B cell (primary cell): ENCODE data around the gene GPR22. TPM values are rescaled to one million over a fixed set of nuclear protein-coding genes. Genes with fewer than 3 reads are reported as not detected.

Experiments used
- ATAC-seq: fragments of 200-7000 bp; cut with Tn5 transposase; one replicate; pipeline ENCODE4 v1.10.0; 2021; ENCODE audit warnings: low read depth, mild to moderate bottlenecking, moderate number of reproducible peaks, moderate library complexity
- CTCF ChIA-PET: fragments of 350-600 bp; sonication (Branson Sonifier 250); formaldehyde crosslinking; loops from one replicate; lab custom pipeline; 2021; ENCODE audit warnings: antibody characterized with exemption, inconsistent platforms; lab: Charles Lee
- POLR2A ChIA-PET: fragments of 350-600 bp; sonication (Branson Sonifier 250); formaldehyde crosslinking; loops from one replicate; lab custom pipeline; 2021; ENCODE audit warnings: antibody characterized with exemption; lab: Charles Lee
- DNase-seq: peaks from one replicate; pipeline ENCODE4 v3.0.0; 2013
- H2AFZ ChIP-seq: 2 replicates; pipeline ENCODE4 v1.6.1; 2012; ENCODE audit warnings: mild to moderate bottlenecking, low read depth, low read length; ENCODE audit not compliant: insufficient read depth, poor library complexity, severe bottlenecking
- H3K27ac ChIP-seq, 2 donors: 1 replicate in 1 of 2; 2 replicates in 1 of 2; pipeline ENCODE4 v1.5.1; 2012 to 2013; ENCODE audit warnings: low read length in 2 of 2, mild to moderate bottlenecking in 2 of 2, moderate library complexity in 1 of 2
- H3K27me3 ChIP-seq, 4 experiments: fragments of 200-600 bp in 1 of 4; sonication (generic) in 1 of 4; replicated peaks in 1 of 4; 1 replicate in 2 of 4; 2 replicates in 2 of 4; pipeline versions ENCODE4 v1.6.1 to v1.7.0; 2013 to 2016; ENCODE audit warnings: low read length in 3 of 4, mild to moderate bottlenecking in 2 of 4, mixed read lengths in 1 of 4, moderate library complexity in 1 of 4; ENCODE audit not compliant: insufficient read depth in 4 of 4, control insufficient read depth in 3 of 4; ENCODE audit errors: control extremely low read depth in 1 of 4
- H3K36me3 ChIP-seq, 2 experiments: replicated peaks in 1 of 2; 1 replicate in 1 of 2; 2 replicates in 1 of 2; pipeline versions ENCODE4 v1.6.1 to v1.7.1; 2013; ENCODE audit warnings: low read length in 1 of 2; ENCODE audit not compliant: insufficient read depth in 2 of 2, control insufficient read depth in 1 of 2; ENCODE audit errors: control extremely low read depth in 1 of 2, extremely low read depth in 1 of 2
- H3K4me1 ChIP-seq, 2 donors: fragments of 200-600 bp in 1 of 2; sonication (generic) in 1 of 2; 1 replicate in 1 of 2; 2 replicates in 1 of 2; pipeline versions ENCODE4 v1.5.1 to v1.6.1; 2013 to 2017; ENCODE audit warnings: low read length in 2 of 2; ENCODE audit not compliant: control insufficient read depth in 2 of 2, insufficient read depth in 2 of 2
- H3K4me2 ChIP-seq: replicated peaks from 2 replicates; pipeline ENCODE3; 2012; ENCODE audit warnings: mild to moderate bottlenecking, low read depth, low read length; ENCODE audit not compliant: poor library complexity, severe bottlenecking
- H3K4me3 ChIP-seq, 5 experiments: fragments of 200-600 bp in 1 of 5; sonication (generic) in 1 of 5; 1 replicate in 3 of 5; 2 replicates in 2 of 5; pipeline versions ENCODE4 v1.5.1 to v1.7.0; 2011 to 2016; ENCODE audit warnings: low read length in 4 of 5, mild to moderate bottlenecking in 4 of 5, low read depth in 2 of 5, control low read depth in 1 of 5, moderate library complexity in 1 of 5; ENCODE audit not compliant: insufficient read depth in 1 of 5; ENCODE audit errors: control extremely low read depth in 1 of 5, extremely low read depth in 1 of 5
- H3K79me2 ChIP-seq: fragments of 200-600 bp; sonication (generic); one replicate; pipeline ENCODE4 v1.6.0; 2016; ENCODE audit warnings: low read length; ENCODE audit not compliant: control insufficient read depth, insufficient read depth
- H3K9ac ChIP-seq: fragments of 200-600 bp; sonication (generic); 2 replicates; pipeline ENCODE4 v1.6.1; 2017; ENCODE audit warnings: mild to moderate bottlenecking, low read length, moderate library complexity
- H3K9me3 ChIP-seq, 3 donors: one replicate each; pipeline versions ENCODE4 v1.6.1 to v1.7.1; 2013; ENCODE audit warnings: low read length in 2 of 3; ENCODE audit not compliant: control insufficient read depth in 2 of 3, insufficient read depth in 1 of 3; ENCODE audit errors: control extremely low read depth in 1 of 3
- H4K20me1 ChIP-seq: 2 replicates; pipeline ENCODE4 v1.6.0; 2012; ENCODE audit warnings: mild to moderate bottlenecking, low read length; ENCODE audit not compliant: insufficient read depth, control insufficient read depth, poor library complexity, severe bottlenecking
- H3K27ac Mint-ChIP-seq: one replicate; pipeline ENCODE4 v1.8.0; 2021; ENCODE audit warnings: mixed read lengths
- H3K27me3 Mint-ChIP-seq: one replicate; pipeline ENCODE4 v1.8.0; 2021; ENCODE audit warnings: mixed read lengths
- H3K4me1 Mint-ChIP-seq: one replicate; pipeline ENCODE4 v1.8.0; 2021; ENCODE audit warnings: mixed read lengths
- H3K4me3 Mint-ChIP-seq: one replicate; pipeline ENCODE4 v1.8.0; 2021; ENCODE audit warnings: mixed read lengths
- H3K9me3 Mint-ChIP-seq: one replicate; pipeline ENCODE4 v1.8.0; 2022; ENCODE audit warnings: mixed read lengths; ENCODE audit not compliant: insufficient read depth
- CTCF ChIP-seq: fragments of 200-600 bp; IDR thresholded peaks from one replicate; pipeline ENCODE4 v1.8.0; 2022; ENCODE audit warnings: antibody characterized with exemption, mild to moderate bottlenecking
- EZH2 ChIP-seq: IDR thresholded peaks from 2 replicates; pipeline ENCODE4 v1.6.1; 2012; ENCODE audit warnings: borderline replicate concordance, low read depth, mild to moderate bottlenecking, moderate library complexity, low read length; ENCODE audit not compliant: insufficient read depth, poor library complexity, severe bottlenecking
- WGBS: methylation state at CpG from one replicate; pipeline ENCODE4 v1.1.5; 2013; ENCODE audit warnings: missing lambda C conversion rate; ENCODE audit not compliant: insufficient coverage; 5-methylcytosine and 5-hydroxymethylcytosine counted together
- intact Hi-C: fragments of 100-400 bp; cut with micrococcal nuclease; formaldehyde crosslinking; loops from one replicate; pipeline ENCODE4 v1.10.0; 2022
- polyA plus RNA-seq: library from polyadenylated mRNA; depleted of rRNA; stranded (reverse); fragments of >200 nt; gene quantifications from 2 replicates; pipeline ENCODE4 v1.2.3, GENCODE V29; 2012
- total RNA-seq, 2 donors: library from RNA; stranded (reverse); fragments of 120-200 nt in 1 of 2; gene quantifications; 1 replicate in 1 of 2; 2 replicates in 1 of 2; pipeline versions ENCODE4 v1.2.3 to v1.2.4, GENCODE V29; 2013 to 2022

Gene GPR22
- total and polyA plus RNA-seq, 2 donors (not counting 1 experiment from before 2014, with no cell fraction given) = not detected

GRCh38 chr7:107464666-107465226 is 5.1 kb upstream of the GPR22 start:
- Histone ChIP-seq H3K79me2 (no peaks in the 10 kb centered on the region), H2AFZ (no peak overlapping the region), H3K9me3 (no peaks in the 10 kb centered on the region), H3K27ac (no peak overlapping the region), H3K36me3 (no peaks in the 10 kb centered on the region), H4K20me1 (peaks cover 7% of the 10 kb centered on the region), H3K4me1 (no peaks in the 10 kb centered on the region), H3K9ac (no peak overlapping the region), H3K27me3 (no peaks in the 10 kb centered on the region), H3K4me2 (no peak overlapping the region), H3K4me3 (no peak overlapping the region)
- H3K4me1 Mint-ChIP-seq = no peaks in the 10 kb centered on the region
- ATAC-seq (no peak), DNase-seq (no peak)
- no peak overlapping the region for H3K4me3 Mint-ChIP-seq
- CTCF ChIA-PET = interaction anchor here (0.8 to 3.8 kb wide), 8 partner anchors 17 to 413 kb away, joined by 3 to 133 read pairs (median 16); partner anchors contain the start of genes CBLL1 and SLC26A4
- no peak for TF ChIP-seq CTCF
- no peak for TF ChIP-seq EZH2
- 92% methylated on average over 2 of the region's 3 CpGs for WGBS
- H3K9me3 Mint-ChIP-seq = no peaks in the 10 kb centered on the region
- POLR2A ChIA-PET = no interaction called here
- H3K27ac Mint-ChIP-seq = no peak overlapping the region
- H3K27me3 Mint-ChIP-seq = no peaks in the 10 kb centered on the region
- intact Hi-C loops = no loop called here

DNA sequence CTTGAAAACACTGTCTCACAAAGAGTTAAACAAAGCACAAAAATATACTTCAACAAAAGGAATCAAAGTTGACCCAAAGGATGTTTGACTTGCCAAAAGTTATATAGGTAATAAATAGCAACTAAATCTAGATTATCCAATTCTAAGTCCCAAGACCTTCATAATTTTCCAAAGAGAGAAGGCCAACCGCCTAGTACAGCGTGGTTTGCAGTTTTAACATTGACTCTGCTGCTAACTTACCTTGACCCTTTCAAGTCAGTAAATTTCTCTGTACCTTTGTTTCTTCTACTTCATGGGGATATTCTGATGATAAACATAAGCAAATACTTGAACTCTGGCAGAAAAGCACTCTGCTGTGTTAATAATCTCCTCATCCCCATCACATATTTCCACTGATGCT is 1.9 kb upstream of the GPR22 start:
- Mint-ChIP-seq H3K27me3 (no peaks in the 10 kb centered on the region), H3K27ac (no peak overlapping the region), H3K4me3 (no peak overlapping the region), H3K9me3 (no peaks in the 10 kb centered on the region), H3K4me1 (peaks cover 6% of the 10 kb centered on the region)
- ChIA-PET CTCF (interaction anchor here (1.3 to 2.6 kb wide), 3 partner anchors 244 to 258 kb away, joined by 3 to 6 read pairs (median 3); no protein-coding TSS in a partner anchor), POLR2A (no interaction called here)
- H3K4me3 ChIP-seq = no peak overlapping the region
- no peaks in the 10 kb centered on the region for H3K4me1 ChIP-seq
- no peaks in the 10 kb centered on the region for H3K9me3 ChIP-seq
- no peak overlapping the region for H3K4me2 ChIP-seq
- ATAC-seq (no peak), DNase-seq (no peak)
- H2AFZ ChIP-seq = no peak overlapping the region
- H4K20me1 ChIP-seq = peaks cover 7% of the 10 kb centered on the region
- no CpG with 5 or more reads among the region's 2 CpGs for WGBS
- H3K36me3 ChIP-seq = no peaks in the 10 kb centered on the region
- intact Hi-C loops = no loop called here
- TF ChIP-seq CTCF (no peak), EZH2 (no peak)
- H3K9ac ChIP-seq = no peak overlapping the region
- no peaks in the 10 kb centered on the region for H3K79me2 ChIP-seq
- no peak overlapping the region for H3K27ac ChIP-seq
- no peaks in the 10 kb centered on the region for H3K27me3 ChIP-seq
